K562 (cell line): Measurements from ENCODE around the gene MRPL41. TPM values are rescaled to one million over a fixed set of nuclear protein-coding genes. Genes with fewer than 3 reads are reported as not detected.

ENCODE experiments used
- ATF3 ChIP-seq, 2 experiments: fragments of 450-650 bp in 1 of 2; sonication (generic) in 1 of 2; formaldehyde crosslinking in 1 of 2; IDR thresholded peaks in 1 of 2; conservative IDR thresholded peaks in 1 of 2; 2 replicates each; pipeline versions ENCODE4 v1.6.1 to v1.8.1; 2016 to 2023; ENCODE audit warnings: mild to moderate bottlenecking in 2 of 2, moderate library complexity in 2 of 2, inconsistent platforms in 1 of 2, missing genetic modification reagents in 1 of 2
- BRF2 ChIP-seq: IDR thresholded peaks from 3 replicates; pipeline ENCODE4 v1.6.1; 2011; ENCODE audit warnings: borderline replicate concordance, mild to moderate bottlenecking; ENCODE audit not compliant: insufficient read length, insufficient read depth
- CSDE1 ChIP-seq, 2 experiments: fragments of 450-650 bp; IDR thresholded peaks; 2 replicates each; pipeline ENCODE4 v1.6.1; 2016; ENCODE audit warnings: mild to moderate bottlenecking in 1 of 2
- GATAD2B ChIP-seq: fragments of 450-650 bp; IDR thresholded peaks from 2 replicates; pipeline ENCODE4 v1.6.1; 2017; ENCODE audit warnings: mild to moderate bottlenecking, borderline replicate concordance
- HMGN3 ChIP-seq: IDR thresholded peaks from 2 replicates; pipeline ENCODE4 v1.6.1; 2011; ENCODE audit warnings: borderline replicate concordance, low read depth, mild to moderate bottlenecking, mixed read lengths, low read length; ENCODE audit not compliant: insufficient read length; ENCODE audit errors: extremely low read depth
- MTA2 ChIP-seq: fragments of 450-650 bp; IDR thresholded peaks from 2 replicates; pipeline ENCODE4 v1.6.1; 2016; ENCODE audit warnings: low read depth
- PRDM10 ChIP-seq: fragments of 450-650 bp; IDR thresholded peaks from 2 replicates; pipeline ENCODE4 v1.6.1; 2018; ENCODE audit not compliant: partially characterized antibody
- VEZF1 ChIP-seq: fragments of 200-800 bp; sonication (Bioruptor generic); IDR thresholded peaks from 2 replicates; pipeline ENCODE4 v1.6.1; 2017; ENCODE audit warnings: missing genetic modification characterization, missing compliant biosample characterization
- ZFP30 ChIP-seq: fragments of 250-450 bp; sonication (Bioruptor Pico); IDR thresholded peaks from 2 replicates; pipeline ENCODE4 v1.8.0; 2022; ENCODE audit warnings: moderate library complexity, mild to moderate bottlenecking, inconsistent platforms, borderline replicate concordance
- ZFPM2 ChIP-seq: fragments of 250-450 bp; sonication (Bioruptor Pico); IDR thresholded peaks from 2 replicates; pipeline ENCODE4 v1.5.1; 2022; ENCODE audit warnings: mild to moderate bottlenecking
- ZFX ChIP-seq: sonication (generic); formaldehyde crosslinking; IDR thresholded peaks from 2 replicates; pipeline ENCODE4 v1.8.0; 2022; ENCODE audit warnings: mild to moderate bottlenecking, missing genetic modification reagents, moderate library complexity
- ZNF12 ChIP-seq: sonication (generic); formaldehyde crosslinking; IDR thresholded peaks from 2 replicates; pipeline ENCODE4 v1.4.0; 2020; ENCODE audit warnings: mild to moderate bottlenecking, missing genetic modification reagents
- ZNF445 ChIP-seq: fragments of 250-450 bp; sonication (Bioruptor Pico); IDR thresholded peaks from 2 replicates; pipeline ENCODE4 v1.4.0; 2020; ENCODE audit warnings: low read depth, mild to moderate bottlenecking, moderate library complexity
- ZNF57 ChIP-seq: fragments of 450-650 bp; formaldehyde crosslinking; IDR thresholded peaks from 2 replicates; pipeline ENCODE4 v1.4.0; 2020; ENCODE audit warnings: mild to moderate bottlenecking, moderate library complexity
- polyA plus RNA-seq, 8 experiments: library from polyadenylated mRNA; depleted of rRNA in 4 of 8; stranded (reverse) in 5 of 8; unstranded in 3 of 8; fragments of >200 nt; fragmentation: Nextera tagmentation in 2 of 8; fragmentation: Illumina TruSeq in 1 of 8; extraction: Ambion mirVana in 2 of 8; extraction: Trizol in 1 of 8; gene quantifications; 2 replicates each; pipeline versions ENCODE4 v1.2.1 to v1.2.3, GENCODE V29; 2011 to 2014; ENCODE audit warnings: inconsistent platforms in 1 of 8, missing spikeins in 1 of 8
- total RNA-seq, 7 experiments: library from RNA; depleted of rRNA in 6 of 7; stranded (reverse); fragments of >200 nt in 6 of 7; fragmentation: Illumina TruSeq in 2 of 7; extraction: Trizol in 2 of 7; gene quantifications; 2 replicates each; pipeline versions ENCODE4 v1.2.1 to v1.2.3, GENCODE V29; 2011 to 2021; ENCODE audit warnings: low replicate concordance in 1 of 7

MRPL41 gene
- total and polyA plus RNA-seq, 9 of the 15 experiments (the other 6 are each of a cell fraction or from before 2014, with no cell fraction given): 2.6 to 259 (median 21.6) TPM

GRCh38 chr9:137502008-137502911 lies 49.4 kb upstream of the MRPL41 start (continued):
- TF ChIP-seq ZNF445 (CRISPR knock-in tag) (no peak), MTA2 (no peak), ATF3 (IDR thresholded peaks at IDR 0.05) (peak; percentile 62), ATF3 (CRISPR knock-in tag; conservative IDR thresholded peaks at IDR 0.05) (no peak), HMGN3 (no peak), ZNF12 (CRISPR knock-in tag) (no peak), ZFPM2 (no peak), PRDM10 (peak; percentile 74), ZFP30 (no peak), ZNF57 (CRISPR knock-in tag) (no peak), VEZF1 (CRISPR knock-in tag) (peak; percentile 64), BRF2 (no peak), GATAD2B (no peak), CSDE1 (IDR thresholded peaks at IDR 0.05) (no peak), ZFX (CRISPR knock-in tag) (peak; percentile 20; the same call in 1 of the 2 replicates)
